Activated CD4-positive, alpha-beta memory T cell treated with anti-CD3 and anti-CD28 coated beads for 36 hours (primary cell): ENCODE measurements around the gene TSHR. TPM values are rescaled to one million over a fixed set of nuclear protein-coding genes. Genes with fewer than 3 reads are reported as not detected.
A peak's percentile ranks its signal among the peaks of the same experiment; 100 is the strongest.

Experiments
- CTCF ChIA-PET: fragments of 350-600 bp; sonication (Branson Sonifier 250); formaldehyde crosslinking; loops from one replicate; lab custom pipeline; 2021; ENCODE audit warnings: antibody characterized with exemption, inconsistent platforms; lab: Charles Lee
- POLR2A ChIA-PET: fragments of 350-600 bp; sonication (Branson Sonifier 250); formaldehyde crosslinking; loops from one replicate; lab custom pipeline; 2021; ENCODE audit warnings: antibody characterized with exemption; lab: Charles Lee
- DNase-seq: peaks from one replicate; pipeline ENCODE4 v3.0.0-alpha.2; 2020
- H3K27ac Mint-ChIP-seq: one replicate; pipeline ENCODE4 v1.8.0; 2021; ENCODE audit warnings: mixed read lengths
- H3K27me3 Mint-ChIP-seq: one replicate; pipeline ENCODE4 v1.8.0; 2021; ENCODE audit warnings: mixed read lengths
- H3K36me3 Mint-ChIP-seq: one replicate; pipeline ENCODE4 v1.8.0; 2021; ENCODE audit warnings: mixed read lengths
- H3K4me1 Mint-ChIP-seq: one replicate; pipeline ENCODE4 v1.8.0; 2021; ENCODE audit warnings: low read depth, mixed read lengths
- H3K4me3 Mint-ChIP-seq: one replicate; pipeline ENCODE4 v1.8.0; 2021; ENCODE audit warnings: mild to moderate bottlenecking, mixed read lengths
- H3K9me3 Mint-ChIP-seq: one replicate; pipeline ENCODE4 v1.8.0; 2021; ENCODE audit warnings: mixed read lengths
- intact Hi-C: fragments of 100-400 bp; cut with micrococcal nuclease; formaldehyde crosslinking; loops from one replicate; pipeline ENCODE4 v1.15.1; 2023
- total RNA-seq, 2 experiments: library from RNA; stranded (reverse); gene quantifications; one replicate each; pipeline ENCODE4 v1.2.3, GENCODE V29; 2021

Gene TSHR
- total RNA-seq, 2 experiments from 2014 or later: not detected

GRCh38 chr14:80954687-80955299, 628 bp upstream of the TSHR start:
- peak; percentile 79 for DNase-seq
- Mint-ChIP-seq H3K4me1 (peaks cover 32% of the 10 kb centered on the region), H3K27ac (no peak overlapping the region), H3K36me3 (no peaks in the 10 kb centered on the region), H3K9me3 (no peaks in the 10 kb centered on the region), H3K27me3 (peaks cover 8% of the 10 kb centered on the region), H3K4me3 (peak overlapping the region; percentile 73)
- ChIA-PET POLR2A (no interaction called here), CTCF (interaction anchor here (0.9 to 7.3 kb wide), 10 partner anchors 13 to 510 kb away, joined by 4 to 112 read pairs (median 8); partner anchors contain the start of gene CEP128)
- intact Hi-C loops: loop anchor here (1.0 to 2.0 kb wide), 4 partner anchors 33 to 510 kb away; no protein-coding TSS in a partner anchor

- intact Hi-C loops: no loop called here
- no peak for DNase-seq
- ChIA-PET CTCF (interaction anchor here (0.8 to 7.3 kb wide), 10 partner anchors 12 to 509 kb away, joined by 3 to 112 read pairs (median 8); partner anchors contain the start of gene CEP128), POLR2A (interaction anchor here (0.9 kb wide), 1 partner anchor 14 kb away, joined by 3 read pairs; no protein-coding TSS in a partner anchor)
- Mint-ChIP-seq H3K4me3 (no peak overlapping the region), H3K27me3 (peaks cover 7% of the 10 kb centered on the region), H3K4me1 (peaks cover 38% of the 10 kb centered on the region), H3K9me3 (no peaks in the 10 kb centered on the region), H3K27ac (no peak overlapping the region), H3K36me3 (no peaks in the 10 kb centered on the region)
Observed at GRCh38 chr14:80956102-80956501, 681 bp downstream of the TSHR start.

DNA sequence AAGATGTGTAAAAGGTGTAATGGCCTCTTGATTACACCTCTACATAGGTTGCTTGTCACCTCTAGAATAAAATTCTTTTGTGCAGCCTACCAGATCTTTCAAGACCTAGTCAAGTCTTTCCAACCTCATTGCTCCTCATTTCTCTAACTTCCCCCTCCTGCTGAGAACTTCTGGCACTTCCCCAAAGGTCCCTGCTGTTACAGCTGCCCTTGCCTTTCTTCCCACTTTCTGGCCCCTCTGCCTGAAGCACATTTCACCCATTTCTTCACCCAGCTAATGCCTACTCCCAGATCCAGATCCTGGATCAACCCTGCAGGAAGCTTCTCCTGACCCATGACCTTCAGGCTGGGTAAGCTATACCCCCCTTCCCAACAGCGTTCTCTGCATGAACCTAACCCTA, 1.5 kb downstream of the TSHR start:
- no peak for DNase-seq
- peaks cover 38% of the 10 kb centered on the region for H3K4me1 Mint-ChIP-seq
- H3K9me3 Mint-ChIP-seq: no peaks in the 10 kb centered on the region
- ChIA-PET CTCF (interaction anchor here (2.9 to 7.3 kb wide), 3 partner anchors 15 to 207 kb away, joined by 9 to 112 read pairs (median 13); partner anchors contain the start of gene CEP128), POLR2A (no interaction called here)
- H3K4me3 Mint-ChIP-seq: no peak overlapping the region
- intact Hi-C loops: no loop called here
- peaks cover 7% of the 10 kb centered on the region for H3K27me3 Mint-ChIP-seq
- no peak overlapping the region for H3K27ac Mint-ChIP-seq
- no peaks in the 10 kb centered on the region for H3K36me3 Mint-ChIP-seq

GRCh38 chr14:80957613-80958012, 2.2 kb downstream of the TSHR start:
- Mint-ChIP-seq H3K9me3 (no peaks in the 10 kb centered on the region), H3K4me3 (no peak overlapping the region), H3K27me3 (peaks cover 7% of the 10 kb centered on the region), H3K4me1 (peaks cover 38% of the 10 kb centered on the region), H3K36me3 (no peaks in the 10 kb centered on the region), H3K27ac (no peak overlapping the region)
- ChIA-PET CTCF (interaction anchor here (0.7 to 7.3 kb wide), 2 partner anchors 21 to 30 kb away, joined by 3 to 112 read pairs; no protein-coding TSS in a partner anchor), POLR2A (no interaction called here)
- intact Hi-C loops: no loop called here
- no peak for DNase-seq

- H3K27me3 Mint-ChIP-seq: peaks cover 7% of the 10 kb centered on the region
- ChIA-PET CTCF (interaction anchor here (0.7 to 2.0 kb wide), 4 partner anchors 20 to 213 kb away, joined by 3 to 10 read pairs (median 4); no protein-coding TSS in a partner anchor), POLR2A (no interaction called here)
- H3K9me3 Mint-ChIP-seq: no peaks in the 10 kb centered on the region
- no peak for DNase-seq
- intact Hi-C loops: no loop called here
- H3K4me3 Mint-ChIP-seq: no peak overlapping the region
- H3K4me1 Mint-ChIP-seq: peaks cover 38% of the 10 kb centered on the region
- H3K27ac Mint-ChIP-seq: no peak overlapping the region
- H3K36me3 Mint-ChIP-seq: no peaks in the 10 kb centered on the region
Observed at GRCh38 chr14:80958226-80958625, 2.8 kb downstream of the TSHR start.

- no peaks in the 10 kb centered on the region for H3K36me3 Mint-ChIP-seq
- H3K27me3 Mint-ChIP-seq: peaks cover 7% of the 10 kb centered on the region
- H3K4me1 Mint-ChIP-seq: peaks cover 38% of the 10 kb centered on the region
- DNase-seq: no peak
- ChIA-PET POLR2A (interaction anchor here (0.7 to 1.3 kb wide), 3 partner anchors 17 to 262 kb away, joined by 3 read pairs; partner anchors contain the start of gene GTF2A1), CTCF (interaction anchor here (1.0 to 2.0 kb wide), 6 partner anchors 19 to 213 kb away, joined by 3 to 18 read pairs (median 4); no protein-coding TSS in a partner anchor)
- intact Hi-C loops: loop anchor here (1.0 kb wide), 6 partner anchors 12 to 211 kb away; no protein-coding TSS in a partner anchor
- H3K9me3 Mint-ChIP-seq: no peaks in the 10 kb centered on the region
- H3K4me3 Mint-ChIP-seq: no peak overlapping the region
- H3K27ac Mint-ChIP-seq: no peak overlapping the region
Observed at GRCh38 chr14:80958939-80959338, 3.5 kb downstream of the TSHR start.

DNA sequence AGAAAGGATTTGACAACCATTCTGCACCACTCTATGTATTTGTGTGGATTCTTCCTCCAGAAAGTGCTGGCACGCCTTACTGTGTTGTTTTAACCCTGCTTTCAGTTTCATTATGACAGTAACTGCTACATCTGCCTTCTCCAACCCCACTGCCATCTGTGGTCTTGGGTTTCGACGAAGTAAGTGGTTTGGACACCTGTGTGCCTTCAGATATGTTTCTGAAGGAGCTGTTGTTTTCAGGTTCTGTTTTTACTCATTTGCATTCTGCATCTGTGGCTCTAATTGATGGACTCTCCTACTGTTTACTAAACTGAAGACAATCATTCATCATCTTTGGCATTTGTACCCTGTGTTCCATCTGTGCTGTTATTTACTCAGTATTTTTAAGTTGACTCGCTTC, 4.1 kb downstream of the TSHR start:
- Mint-ChIP-seq H3K27me3 (peaks cover 7% of the 10 kb centered on the region), H3K27ac (no peak overlapping the region), H3K36me3 (no peaks in the 10 kb centered on the region), H3K9me3 (no peaks in the 10 kb centered on the region), H3K4me1 (peaks cover 38% of the 10 kb centered on the region), H3K4me3 (no peak overlapping the region)
- DNase-seq: peak; percentile 72
- POLR2A ChIA-PET: interaction anchor here (0.7 to 1.3 kb wide), 3 partner anchors 17 to 262 kb away, joined by 3 read pairs; partner anchors contain the start of gene GTF2A1
- CTCF ChIA-PET: interaction anchor here (1.0 to 2.0 kb wide), 7 partner anchors 14 to 212 kb away, joined by 3 to 18 read pairs (median 4); no protein-coding TSS in a partner anchor
- intact Hi-C loops: loop anchor here (1.0 kb wide), 6 partner anchors 12 to 211 kb away; no protein-coding TSS in a partner anchor

- Mint-ChIP-seq H3K27me3 (no peaks in the 10 kb centered on the region), H3K36me3 (no peaks in the 10 kb centered on the region), H3K4me3 (no peak overlapping the region), H3K4me1 (peaks cover 3% of the 10 kb centered on the region), H3K9me3 (no peaks in the 10 kb centered on the region), H3K27ac (no peak overlapping the region)
- intact Hi-C loops: no loop called here
- POLR2A ChIA-PET: no interaction called here
- no peak for DNase-seq
- CTCF ChIA-PET: interaction anchor here (1.1 kb wide), 1 partner anchor 22 kb away, joined by 4 read pairs; no protein-coding TSS in a partner anchor
Observed at GRCh38 chr14:80965037-80965436, 9.6 kb downstream of the TSHR start.

DNA sequence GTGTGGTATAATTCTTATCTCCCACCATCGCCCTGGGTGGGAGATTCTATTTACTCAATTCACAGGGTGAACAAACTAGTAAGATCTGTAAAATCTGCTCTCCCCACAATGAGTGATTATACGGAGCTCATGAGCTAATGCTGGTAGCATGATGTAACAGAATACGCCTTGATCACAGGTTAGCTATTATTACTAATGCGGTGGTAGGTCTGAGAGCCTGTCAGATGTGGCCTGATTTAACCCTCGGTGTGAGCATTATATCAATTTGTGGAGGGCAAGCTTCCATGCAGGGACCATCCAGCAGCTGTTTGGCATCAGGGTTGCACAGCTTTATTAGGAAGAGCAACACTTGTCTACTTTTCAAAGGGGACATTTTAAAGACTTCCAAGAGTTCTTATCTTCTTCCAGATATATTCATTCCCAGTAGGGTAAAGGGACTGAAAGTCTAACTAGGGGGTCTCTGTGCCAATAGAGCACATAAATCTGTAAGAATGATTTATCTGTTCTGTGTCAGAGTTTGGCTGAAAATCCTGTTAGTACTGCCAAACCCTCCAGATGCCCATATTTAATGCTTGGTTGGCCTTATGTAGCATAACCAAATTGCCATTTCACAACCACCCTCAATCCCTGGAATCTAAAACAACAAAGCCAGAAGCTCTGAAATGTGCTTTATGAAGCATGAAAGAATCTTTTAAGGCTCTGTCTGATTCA, 18.7 kb downstream of the TSHR start:
- no peak overlapping the region for H3K27ac Mint-ChIP-seq
- ChIA-PET CTCF (interaction anchor here (0.7 to 9.6 kb wide), 4 partner anchors 13 to 190 kb away, joined by 3 to 84 read pairs (median 5); no protein-coding TSS in a partner anchor), POLR2A (interaction anchor here (1.1 kb wide), 1 partner anchor 13 kb away, joined by 3 read pairs; no protein-coding TSS in a partner anchor)
- intact Hi-C loops: no loop called here
- DNase-seq: no peak
- H3K36me3 Mint-ChIP-seq: no peaks in the 10 kb centered on the region
- H3K9me3 Mint-ChIP-seq: no peaks in the 10 kb centered on the region
- peaks cover 2% of the 10 kb centered on the region for H3K27me3 Mint-ChIP-seq
- H3K4me3 Mint-ChIP-seq: no peak overlapping the region
- peaks cover 20% of the 10 kb centered on the region for H3K4me1 Mint-ChIP-seq

- intact Hi-C loops: no loop called here
- no peak for DNase-seq
- H3K36me3 Mint-ChIP-seq: no peaks in the 10 kb centered on the region
- H3K4me1 Mint-ChIP-seq: peaks cover 20% of the 10 kb centered on the region
- H3K9me3 Mint-ChIP-seq: no peaks in the 10 kb centered on the region
- no peak overlapping the region for H3K27ac Mint-ChIP-seq
- H3K4me3 Mint-ChIP-seq: no peak overlapping the region
- H3K27me3 Mint-ChIP-seq: peaks cover 2% of the 10 kb centered on the region
- ChIA-PET CTCF (interaction anchor here (1.2 to 9.6 kb wide), 2 partner anchors 12 to 22 kb away, joined by 7 to 84 read pairs; no protein-coding TSS in a partner anchor), POLR2A (interaction anchor here (1.1 kb wide), 1 partner anchor 12 kb away, joined by 3 read pairs; no protein-coding TSS in a partner anchor)
Observed at GRCh38 chr14:80974679-80975078, 19.3 kb downstream of the TSHR start.

DNA sequence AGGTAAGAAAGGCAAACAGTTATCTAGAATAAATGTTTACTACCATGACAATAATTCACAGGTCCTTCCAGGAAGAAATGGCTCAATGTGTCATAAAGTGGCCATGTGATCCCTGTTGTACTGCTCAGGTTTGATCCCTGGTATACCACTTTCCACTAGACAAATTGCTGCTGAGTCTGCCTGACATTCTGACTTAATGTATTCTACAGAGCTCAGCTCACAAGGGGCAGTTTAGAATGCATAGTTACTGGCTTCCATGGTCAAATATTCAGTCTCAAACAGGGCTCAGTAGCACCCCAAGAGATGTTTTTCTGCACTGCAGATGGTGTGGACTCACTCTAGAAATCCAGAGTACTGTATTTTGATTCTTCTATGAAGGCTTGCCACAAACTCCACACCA, 21.8 kb downstream of the TSHR start:
- no peaks in the 10 kb centered on the region for H3K9me3 Mint-ChIP-seq
- DNase-seq: no peak
- no peaks in the 10 kb centered on the region for H3K36me3 Mint-ChIP-seq
- ChIA-PET POLR2A (no interaction called here), CTCF (interaction anchor here (1.8 to 9.6 kb wide), 3 partner anchors 10 to 22 kb away, joined by 4 to 84 read pairs (median 8); partner anchors contain the start of gene TSHR)
- H3K4me3 Mint-ChIP-seq: no peak overlapping the region
- H3K4me1 Mint-ChIP-seq: peaks cover 20% of the 10 kb centered on the region
- peaks cover 2% of the 10 kb centered on the region for H3K27me3 Mint-ChIP-seq
- no peak overlapping the region for H3K27ac Mint-ChIP-seq
- intact Hi-C loops: no loop called here
